Hepatocyte (in vitro differentiated cells): ENCODE results near the gene CAMKMT. TPM values are rescaled to one million over a fixed set of nuclear protein-coding genes. Genes with fewer than 3 reads are reported as not detected.

Experiments
- DNase-seq: peaks from one replicate; pipeline ENCODE4 v3.0.0-alpha.2; 2016; ENCODE audit warnings: low spot score
- H2AFZ ChIP-seq: fragments of 200-600 bp; sonication (generic); 2 replicates; pipeline ENCODE4 v1.6.0; 2016; ENCODE audit warnings: antibody characterized with exemption, mild to moderate bottlenecking
- H3K27ac ChIP-seq: fragments of 200-600 bp; sonication (generic); 2 replicates; pipeline ENCODE4 v1.5.1; 2016; ENCODE audit warnings: mild to moderate bottlenecking
- H3K27me3 ChIP-seq: fragments of 200-600 bp; sonication (generic); 2 replicates; pipeline ENCODE4 v1.6.1; 2016
- H3K36me3 ChIP-seq: fragments of 200-600 bp; sonication (generic); replicated peaks from 2 replicates; pipeline ENCODE4 v1.5.1; 2016; ENCODE audit warnings: low read depth; ENCODE audit not compliant: insufficient read depth
- H3K4me1 ChIP-seq: fragments of 200-600 bp; sonication (generic); 2 replicates; pipeline ENCODE4 v1.5.1; 2016; ENCODE audit warnings: mild to moderate bottlenecking, moderate library complexity; ENCODE audit not compliant: insufficient read depth
- H3K4me2 ChIP-seq: fragments of 200-600 bp; sonication (generic); 2 replicates; pipeline ENCODE4 v1.6.0; 2016
- H3K4me3 ChIP-seq: fragments of 200-600 bp; sonication (generic); 2 replicates; pipeline ENCODE4 v1.5.1; 2016; ENCODE audit warnings: mild to moderate bottlenecking
- H3K79me2 ChIP-seq: fragments of 200-600 bp; sonication (generic); 2 replicates; pipeline ENCODE4 v1.6.0; 2017; ENCODE audit warnings: mild to moderate bottlenecking
- H3K9me2 ChIP-seq: fragments of 200-600 bp; sonication (generic); replicated peaks from 2 replicates; pipeline ENCODE4 v1.6.0; 2017; ENCODE audit warnings: mild to moderate bottlenecking; ENCODE audit not compliant: insufficient read depth
- H3K9me3 ChIP-seq: fragments of 200-600 bp; sonication (generic); 2 replicates; pipeline ENCODE4 v1.5.1; 2016; ENCODE audit warnings: low read depth, mild to moderate bottlenecking
- H4K20me1 ChIP-seq: fragments of 200-600 bp; sonication (generic); 2 replicates; pipeline ENCODE4 v1.6.0; 2016; ENCODE audit warnings: mild to moderate bottlenecking; ENCODE audit not compliant: insufficient read depth, poor library complexity, severe bottlenecking
- CTCF ChIP-seq: fragments of 200-600 bp; sonication (generic); IDR thresholded peaks from 2 replicates; pipeline ENCODE4 v1.5.1; 2016; ENCODE audit warnings: antibody characterized with exemption, mild to moderate bottlenecking; ENCODE audit not compliant: poor library complexity
- EZH2 ChIP-seq: fragments of 200-600 bp; sonication (generic); IDR thresholded peaks from 2 replicates; pipeline ENCODE4 v1.6.1; 2016; ENCODE audit warnings: antibody characterized with exemption, mild to moderate bottlenecking, borderline replicate concordance
- EZH2phosphoT487 ChIP-seq: fragments of 200-600 bp; sonication (generic); IDR thresholded peaks from one replicate; pipeline ENCODE4 v1.6.1; 2018; ENCODE audit warnings: antibody characterized with exemption, mild to moderate bottlenecking, low read depth, moderate library complexity; ENCODE audit not compliant: unreplicated experiment, severe bottlenecking
- WGBS: methylation state at CpG from one replicate; pipeline ENCODE4 v1.1.6; 2016; ENCODE audit warnings: low lambda C conversion rate; ENCODE audit errors: missing lambda C conversion rate; 5-methylcytosine and 5-hydroxymethylcytosine counted together
- polyA plus RNA-seq: library from polyadenylated mRNA; unstranded; fragments of >200 nt; fragmentation: Nextera tagmentation; extraction: Ambion mirVana; gene quantifications from 2 replicates; pipeline ENCODE4 v1.2.1, GENCODE V29; 2016
- total RNA-seq: library from RNA; depleted of rRNA; stranded (reverse); fragments of >200 nt; gene quantifications from 2 replicates; pipeline ENCODE4 v1.2.3, GENCODE V29; 2014

The CAMKMT gene
- total and polyA plus RNA-seq, 2 experiments from 2014 or later = 10.3 to 12.7 TPM

- no peaks in the 10 kb centered on the region for H3K27me3 ChIP-seq
- no peaks in the 10 kb centered on the region for H3K9me2 ChIP-seq
- WGBS = 84% methylated on average over 5 of the region's 5 CpGs
- H4K20me1 ChIP-seq = no peaks in the 10 kb centered on the region
- TF ChIP-seq EZH2 = no peak
- no peak for TF ChIP-seq CTCF
- TF ChIP-seq EZH2phosphoT487 = no peak
- no peak overlapping the region for H3K27ac ChIP-seq
- no peak overlapping the region for H3K4me3 ChIP-seq
- no peaks in the 10 kb centered on the region for H3K4me1 ChIP-seq
- H3K36me3 ChIP-seq = no peaks in the 10 kb centered on the region
- H3K79me2 ChIP-seq = no peaks in the 10 kb centered on the region
- no peak for DNase-seq
- H3K4me2 ChIP-seq = no peak overlapping the region
- no peak overlapping the region for H2AFZ ChIP-seq
- no peaks in the 10 kb centered on the region for H3K9me3 ChIP-seq
These were observed 326.1 kb downstream of the CAMKMT start for GRCh38 chr2:44687686-44688455.

GRCh38 chr2:44688456-44689124, 326.8 kb downstream of the CAMKMT start:
- TF ChIP-seq EZH2 (no peak), CTCF (no peak), EZH2phosphoT487 (no peak)
- H3K79me2 ChIP-seq = no peaks in the 10 kb centered on the region
- H3K9me3 ChIP-seq = no peaks in the 10 kb centered on the region
- H2AFZ ChIP-seq = no peak overlapping the region
- no peak overlapping the region for H3K4me2 ChIP-seq
- DNase-seq = no peak
- H3K27me3 ChIP-seq = no peaks in the 10 kb centered on the region
- 69% methylated on average over 2 of the region's 2 CpGs for WGBS
- H3K4me1 ChIP-seq = no peaks in the 10 kb centered on the region
- H3K9me2 ChIP-seq = no peaks in the 10 kb centered on the region
- no peak overlapping the region for H3K4me3 ChIP-seq
- no peaks in the 10 kb centered on the region for H4K20me1 ChIP-seq
- no peak overlapping the region for H3K27ac ChIP-seq
- H3K36me3 ChIP-seq = no peaks in the 10 kb centered on the region

- WGBS = 94% methylated on average over 1 of the region's 1 CpG
- TF ChIP-seq CTCF = no peak
- TF ChIP-seq EZH2 = no peak
- TF ChIP-seq EZH2phosphoT487 = no peak
- H3K4me1 ChIP-seq = no peaks in the 10 kb centered on the region
These were observed 327.8 kb downstream of the CAMKMT start for GRCh38 chr2:44689516-44689915.

More at GRCh38 chr2:44689516-44689915, 327.8 kb downstream of the CAMKMT start:
- H2AFZ ChIP-seq = no peak overlapping the region
- H3K9me2 ChIP-seq = no peaks in the 10 kb centered on the region
- no peaks in the 10 kb centered on the region for H3K9me3 ChIP-seq
- H3K27ac ChIP-seq = no peak overlapping the region
- no peaks in the 10 kb centered on the region for H3K36me3 ChIP-seq
- H3K27me3 ChIP-seq = no peaks in the 10 kb centered on the region
- H3K4me3 ChIP-seq = no peak overlapping the region
- no peak for DNase-seq
- H3K4me2 ChIP-seq = no peak overlapping the region
- no peaks in the 10 kb centered on the region for H3K79me2 ChIP-seq
- no peaks in the 10 kb centered on the region for H4K20me1 ChIP-seq
